ENCODE results near the gene TNFRSF8.

The TNFRSF8 gene

DNA sequence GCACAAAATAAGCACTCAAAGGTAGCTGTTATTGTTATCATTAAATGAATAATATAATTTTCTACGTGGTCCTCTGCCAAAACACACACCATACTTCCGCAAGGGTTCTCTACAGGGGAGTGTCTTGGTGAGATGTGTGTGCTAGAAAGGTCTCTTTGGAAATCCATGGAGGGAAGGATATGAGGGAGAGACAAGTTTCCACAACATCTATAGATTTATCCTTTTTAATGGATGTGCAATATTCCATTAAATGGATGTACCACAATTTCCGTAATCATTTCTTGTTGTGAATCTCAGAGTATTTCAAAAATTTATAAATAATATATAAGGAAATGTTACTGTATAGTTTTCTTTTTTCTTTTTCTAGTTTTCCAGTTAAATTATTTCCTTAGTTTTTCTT is 2.6 kb upstream of the TNFRSF8 start:
- DNase-seq (ENCODE audit: low spot score), result no peak

DNA sequence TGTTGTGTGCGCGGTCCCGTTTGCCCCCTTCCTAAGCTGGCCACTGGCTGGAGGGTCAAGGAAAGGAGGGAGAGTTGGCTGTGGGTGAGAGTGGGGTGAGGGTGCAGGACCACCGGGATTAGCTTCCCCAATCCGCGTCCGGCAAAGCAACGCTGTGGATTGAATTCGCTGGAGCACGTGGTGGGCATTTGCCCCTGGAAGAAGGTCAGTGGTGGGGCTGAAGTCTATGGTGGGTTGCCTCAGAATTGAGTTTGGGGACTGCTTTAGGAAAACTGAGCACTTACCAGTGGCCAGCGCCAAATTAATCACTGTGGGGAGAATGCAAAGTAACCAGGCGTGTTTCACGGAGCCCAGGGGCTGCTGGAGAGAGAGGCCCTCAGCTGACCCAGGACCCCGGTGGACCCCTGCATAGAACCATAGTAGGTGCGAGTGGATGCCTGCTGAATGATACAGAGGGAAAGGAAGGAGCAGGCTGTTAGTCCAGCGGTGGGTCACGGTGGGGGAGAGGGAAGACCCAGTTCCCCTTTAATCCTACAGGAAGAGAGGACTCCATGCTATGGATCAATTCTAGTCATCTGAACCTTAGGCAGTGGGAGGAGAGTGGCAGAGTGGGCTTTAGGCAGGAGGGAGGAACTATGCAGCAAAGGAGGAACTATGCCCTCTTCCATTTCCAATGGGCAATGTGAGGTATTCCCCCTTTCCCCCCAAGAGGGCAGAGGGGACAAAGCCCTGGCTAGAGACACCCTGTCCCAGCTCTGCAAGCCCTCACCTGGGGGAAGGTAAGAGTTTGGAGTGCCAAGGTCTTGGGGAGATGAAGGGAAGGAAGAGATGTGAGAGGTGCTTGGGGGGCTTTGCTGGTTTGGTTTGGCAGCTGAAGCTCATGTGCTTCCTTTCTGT is 1.2 kb downstream of the TNFRSF8 start:
- DNase-seq (ENCODE audit: low spot score), result no peak

GRCh38 chr1:12065872-12066271 is 2.8 kb downstream of the TNFRSF8 start:
- no peak for DNase-seq (ENCODE audit: low spot score)

GRCh38 chr1:12067900-12068821 is 5.1 kb downstream of the TNFRSF8 start:
- DNase-seq (ENCODE audit: low spot score), result no peak

- DNase-seq (ENCODE audit: low spot score), result no peak
Measured at GRCh38 chr1:12069623-12070244, 6.6 kb downstream of the TNFRSF8 start.

- no peak for DNase-seq (ENCODE audit: low spot score)
Measured at GRCh38 chr1:12071892-12072291, 8.8 kb downstream of the TNFRSF8 start.

DNA sequence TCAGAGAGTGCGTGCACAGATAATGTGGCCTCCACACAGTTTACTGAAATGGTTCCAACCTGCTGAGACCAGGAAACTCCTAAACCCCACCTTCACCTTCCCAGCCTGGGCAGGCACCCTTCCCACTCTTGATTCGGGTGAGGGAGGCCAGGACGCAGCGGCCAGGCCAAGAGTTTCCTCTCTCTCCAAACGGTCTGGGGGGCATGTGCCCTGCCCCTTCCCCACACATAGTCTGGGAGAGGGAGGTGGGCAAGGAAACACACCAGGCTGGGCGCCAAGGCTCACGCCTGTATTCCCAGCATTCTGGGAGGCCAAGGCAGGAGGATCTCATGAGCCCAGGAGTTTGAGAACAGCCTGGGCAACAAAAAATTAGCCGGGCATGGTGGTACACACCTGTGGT is 9.6 kb downstream of the TNFRSF8 start:
- DNase-seq (ENCODE audit: low spot score), result no peak

GRCh38 chr1:12073796-12074195 is 10.7 kb downstream of the TNFRSF8 start:
- no peak for DNase-seq (ENCODE audit: low spot score)

GRCh38 chr1:12075195-12076114 is 12.4 kb downstream of the TNFRSF8 start:
- DNase-seq (ENCODE audit: low spot score), result no peak

DNA sequence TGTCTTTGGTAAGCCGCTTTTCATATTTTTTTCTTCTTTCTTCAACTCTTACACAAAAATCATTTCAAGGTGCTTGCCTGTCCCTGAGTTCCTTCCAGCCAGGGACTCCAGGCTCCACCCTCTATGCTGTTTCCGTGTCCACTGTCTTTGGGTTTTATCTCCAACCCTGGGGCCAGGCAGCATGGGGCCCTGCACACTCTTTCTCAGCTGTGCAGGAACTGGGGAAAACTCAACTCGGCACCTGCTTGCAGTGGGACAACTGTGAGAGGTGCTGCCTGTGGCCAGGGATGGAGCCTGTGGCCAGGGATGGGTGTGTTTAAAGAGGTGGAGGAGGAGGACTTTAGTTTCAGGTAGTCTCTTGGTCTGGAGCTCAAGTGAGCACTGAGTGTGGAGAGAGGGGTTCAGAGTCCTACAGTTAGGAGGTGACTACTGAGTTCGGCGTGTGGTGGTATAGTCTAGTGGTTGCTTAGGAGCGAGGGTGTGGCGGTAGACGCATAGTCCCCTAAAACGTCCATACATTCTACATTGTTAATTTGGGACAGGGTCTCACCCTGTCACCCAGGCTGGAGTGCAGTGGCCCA is 13.4 kb downstream of the TNFRSF8 start:
- DNase-seq (ENCODE audit: low spot score), result no peak

DNA sequence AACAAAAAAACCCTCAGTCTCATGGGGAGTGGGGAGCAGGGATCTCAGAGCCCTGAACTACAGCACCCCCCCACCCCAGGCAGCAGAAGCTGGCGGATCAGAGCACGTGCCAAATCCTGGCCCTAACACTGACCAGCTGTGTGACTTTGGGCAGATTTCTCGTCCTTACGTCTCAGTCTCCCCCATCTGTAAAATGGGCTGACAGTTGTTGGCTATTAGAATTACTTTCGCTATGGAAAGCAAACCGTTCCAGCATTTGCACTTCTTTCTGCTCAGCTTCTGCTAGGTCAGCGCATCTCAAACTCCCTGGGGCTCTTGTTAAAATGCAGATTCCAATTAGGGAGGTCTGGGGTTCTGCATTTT is 15.5 kb downstream of the TNFRSF8 start:
- DNase-seq (ENCODE audit: low spot score), result no peak

- peak; percentile 18 for DNase-seq (ENCODE audit: low spot score)
Measured at GRCh38 chr1:12078938-12079861, 16.1 kb downstream of the TNFRSF8 start.

DNA sequence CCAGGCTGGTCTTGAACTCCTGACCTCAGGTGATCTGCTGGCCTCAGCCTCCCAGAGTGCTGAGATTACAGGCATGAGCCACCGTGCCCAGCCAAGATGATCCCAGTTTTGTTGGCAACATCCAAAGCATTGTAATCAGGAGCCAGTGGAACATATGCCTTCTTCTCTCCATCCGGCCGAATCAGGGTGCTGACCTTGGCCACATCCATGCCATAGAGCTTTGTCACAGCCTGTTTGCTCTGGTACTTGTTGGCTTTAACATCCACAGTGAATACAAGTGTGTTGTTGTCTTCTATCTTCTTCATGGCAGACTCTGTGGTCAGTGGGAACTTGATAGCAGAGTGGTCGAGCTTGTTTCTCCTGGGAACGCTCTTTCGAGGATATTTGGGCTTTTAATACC is 17.1 kb downstream of the TNFRSF8 start:
- no peak for DNase-seq (ENCODE audit: low spot score)

DNA sequence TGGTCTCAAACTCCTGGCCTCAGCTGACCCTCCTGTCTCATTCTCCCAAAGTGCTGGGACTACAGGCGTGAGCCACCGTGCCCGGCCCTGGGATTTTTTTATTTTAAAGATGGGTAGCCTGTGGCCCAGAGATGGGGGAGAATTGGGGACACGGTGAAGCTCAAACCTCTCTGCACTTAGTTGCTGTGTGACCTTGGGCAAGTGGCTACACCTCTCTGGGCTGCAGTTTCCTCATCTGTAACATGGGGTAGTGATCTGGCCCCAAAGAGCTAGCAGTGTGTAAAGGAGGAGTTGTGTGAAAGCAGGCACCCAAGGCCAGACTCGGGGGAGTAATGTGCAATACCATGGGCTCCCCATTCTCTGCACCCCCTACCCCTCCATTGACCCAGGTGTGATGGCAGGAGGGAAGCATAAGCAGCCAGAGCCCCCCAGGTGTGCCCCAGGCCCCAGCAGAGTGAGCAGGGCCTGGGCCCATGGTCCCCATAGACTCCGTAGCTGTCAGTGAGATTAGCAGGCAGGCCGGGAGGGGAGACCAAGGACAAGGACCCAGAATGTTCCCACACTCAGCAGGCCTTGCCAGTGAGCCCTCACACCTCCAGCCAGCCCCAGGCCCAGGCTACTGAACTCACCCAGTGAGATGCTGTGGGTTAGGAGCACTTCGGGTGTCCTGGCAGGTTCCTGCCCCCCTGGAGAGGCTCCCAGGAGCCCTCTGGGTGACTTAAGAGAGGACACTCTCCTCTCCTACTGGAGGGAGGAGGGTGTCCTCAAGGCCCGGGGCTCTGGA is 17.9 kb downstream of the TNFRSF8 start:
- no peak for DNase-seq (ENCODE audit: low spot score)

DNA sequence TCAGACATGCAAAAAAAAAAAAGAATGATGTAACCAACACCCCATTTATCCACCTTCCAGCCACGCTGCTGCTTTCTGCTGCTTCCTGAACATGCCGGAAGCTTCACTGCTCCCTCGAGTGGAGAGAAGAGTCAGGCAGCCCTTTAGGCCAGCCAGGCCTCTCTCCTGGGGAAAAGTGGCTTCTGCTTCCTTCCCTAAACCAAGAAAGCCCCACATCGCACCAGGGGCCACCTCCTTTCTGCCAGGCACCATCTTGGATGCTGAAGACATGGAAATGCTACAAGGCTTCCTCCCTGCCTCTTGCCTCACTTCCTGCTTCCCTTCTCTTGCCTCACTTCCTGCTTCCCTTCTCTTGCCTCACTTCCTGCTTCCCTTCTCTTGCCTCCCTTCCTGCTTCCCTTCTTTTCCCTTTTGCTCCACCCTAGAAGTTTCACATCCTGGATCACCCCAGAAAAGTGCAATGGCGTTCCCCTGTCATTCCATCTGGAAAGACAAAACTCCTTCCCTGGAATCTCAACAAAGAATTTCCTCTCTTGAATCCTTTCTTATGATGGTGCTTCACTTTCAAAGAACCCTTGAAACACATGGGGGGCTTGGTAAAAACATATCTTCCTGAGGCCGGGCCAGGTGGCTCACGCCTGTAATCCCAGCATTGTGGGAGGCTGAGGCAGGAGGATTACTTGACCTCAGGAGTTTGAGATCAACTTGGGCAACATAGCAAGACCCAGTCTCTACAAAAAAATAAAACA is 18.7 kb downstream of the TNFRSF8 start:
- DNase-seq (ENCODE audit: low spot score), result no peak

DNA sequence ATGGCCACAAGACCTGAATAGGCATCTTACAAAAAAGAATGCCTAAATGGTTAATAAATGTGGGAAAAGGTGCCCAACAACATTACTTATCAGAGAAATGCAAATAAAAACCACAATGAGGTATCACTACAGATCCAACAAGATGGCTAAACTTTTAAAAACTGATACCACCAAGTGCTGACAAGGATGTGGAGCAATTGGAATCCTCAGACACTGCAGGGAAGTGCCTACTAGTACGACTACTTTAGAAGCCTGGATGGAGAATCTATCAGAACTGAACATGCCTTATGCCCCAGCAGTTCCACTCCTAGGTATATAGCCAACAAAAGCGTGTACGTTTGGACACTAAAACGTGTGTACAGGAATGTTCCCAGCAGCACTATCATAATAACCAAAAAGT is 19.9 kb downstream of the TNFRSF8 start:
- DNase-seq (ENCODE audit: low spot score), result no peak

GRCh38 chr1:12083766-12084165 is 20.7 kb downstream of the TNFRSF8 start:
- DNase-seq (ENCODE audit: low spot score), result no peak

GRCh38 chr1:12085643-12086260 is 22.6 kb downstream of the TNFRSF8 start:
- DNase-seq (ENCODE audit: low spot score), result no peak
